Ascending aorta (tissue), 2 donors: Measurements from ENCODE around the gene PEAK1. TPM values are rescaled to one million over a fixed set of nuclear protein-coding genes. Genes with fewer than 3 reads are reported as not detected.

ENCODE experiments used
- DNase-seq, 2 donors: peaks; one replicate each; pipeline ENCODE4 v3.0.0-alpha.2; 2019; ENCODE audit warnings: low spot score in 2 of 2
- H3K27ac ChIP-seq, 2 donors: fragments of 200-600 bp; sonication (generic); one replicate each; pipeline ENCODE4 v1.5.1; 2016 to 2017; ENCODE audit warnings: mild to moderate bottlenecking in 1 of 2
- H3K27me3 ChIP-seq: fragments of 200-600 bp; sonication (generic); one replicate; pipeline ENCODE4 v1.5.1; 2017
- H3K36me3 ChIP-seq, 2 donors: fragments of 200-600 bp; sonication (generic); one replicate each; pipeline ENCODE4 v1.5.1; 2016
- H3K4me1 ChIP-seq, 2 donors: fragments of 200-600 bp; sonication (generic); one replicate each; pipeline ENCODE4 v1.5.1; 2016 to 2017; ENCODE audit warnings: mild to moderate bottlenecking in 1 of 2
- H3K4me3 ChIP-seq, 2 donors: fragments of 200-600 bp; sonication (generic); one replicate each; pipeline ENCODE4 v1.5.1; 2016 to 2017; ENCODE audit warnings: mild to moderate bottlenecking in 1 of 2
- H3K9me3 ChIP-seq, 2 donors: fragments of 200-600 bp; sonication (generic); one replicate each; pipeline ENCODE4 v1.5.1; 2016
- CTCF ChIP-seq, 3 experiments: fragments of 200-600 bp in 2 of 3; fragments of 450-650 bp in 1 of 3; sonication (generic) in 2 of 3; IDR thresholded peaks; one replicate each; pipeline ENCODE4 v1.5.1; 2016 to 2019; ENCODE audit warnings: antibody characterized with exemption in 3 of 3, mild to moderate bottlenecking in 1 of 3, moderate library complexity in 1 of 3
- intact Hi-C: fragments of 100-400 bp; cut with DNase I; formaldehyde crosslinking; loops from one replicate; pipeline ENCODE4 v1.15.1; 2023
- total RNA-seq: library from RNA; depleted of rRNA; stranded (reverse); fragments of >200 nt; gene quantifications from one replicate; pipeline ENCODE4 v1.1.0, GENCODE V29; 2016

PEAK1 gene
- total RNA-seq, 1 donor from 2014 or later = 53.7 TPM

- no peak overlapping the region for H3K27ac ChIP-seq
- intact Hi-C loops = no loop called here
- no peak overlapping the region for H3K4me3 ChIP-seq
- no peak for DNase-seq
- peaks cover 0 to 12% of the 10 kb centered on the region in 2 donors for H3K4me1 ChIP-seq
- peaks cover 12 to 16% of the 10 kb centered on the region in 2 donors for H3K36me3 ChIP-seq
- H3K27me3 ChIP-seq = no peaks in the 10 kb centered on the region
- no peak for TF ChIP-seq CTCF (IDR thresholded peaks at IDR 0.05)
- H3K9me3 ChIP-seq = no peaks in the 10 kb centered on the region
Observed at GRCh38 chr15:77461486-77461885, 41.6 kb upstream of the PEAK1 start.

GRCh38 chr15:77459031-77459430 lies 39.1 kb upstream of the PEAK1 start:
- Histone ChIP-seq H3K27ac (no peak overlapping the region), H3K9me3 (no peaks in the 10 kb centered on the region), H3K27me3 (no peaks in the 10 kb centered on the region), H3K4me3 (no peak overlapping the region), H3K36me3 (no peaks in the 10 kb centered on the region), H3K4me1 (peaks cover 0 to 27% of the 10 kb centered on the region in 2 donors)
- no peak for TF ChIP-seq CTCF (IDR thresholded peaks at IDR 0.05)
- intact Hi-C loops = loop anchor here (5.0 kb wide), 1 partner anchor 38 kb away; no protein-coding TSS in a partner anchor
- no peak for DNase-seq

- Histone ChIP-seq H3K27ac (no peak overlapping the region), H3K4me3 (no peak overlapping the region), H3K27me3 (no peaks in the 10 kb centered on the region), H3K36me3 (no peaks in the 10 kb centered on the region), H3K4me1 (peaks cover 0 to 27% of the 10 kb centered on the region in 2 donors), H3K9me3 (no peaks in the 10 kb centered on the region)
- no peak for TF ChIP-seq CTCF (IDR thresholded peaks at IDR 0.05)
- intact Hi-C loops = loop anchor here (5.0 kb wide), 1 partner anchor 39 kb away; no protein-coding TSS in a partner anchor
- DNase-seq = no peak
Observed at GRCh38 chr15:77457905-77458265, 38.0 kb upstream of the PEAK1 start.

GRCh38 chr15:77457191-77457904 lies 37.4 kb upstream of the PEAK1 start:
- Histone ChIP-seq H3K4me1 (peaks cover 0 to 27% of the 10 kb centered on the region in 2 donors), H3K9me3 (no peaks in the 10 kb centered on the region), H3K36me3 (no peaks in the 10 kb centered on the region), H3K4me3 (no peak overlapping the region), H3K27ac (peak overlapping the region; percentile 14 to 77), H3K27me3 (no peaks in the 10 kb centered on the region)
- no peak for DNase-seq
- intact Hi-C loops = loop anchor here (5.0 kb wide), 1 partner anchor 40 kb away; no protein-coding TSS in a partner anchor
- no peak for TF ChIP-seq CTCF (IDR thresholded peaks at IDR 0.05)

GRCh38 chr15:77456746-77457145 lies 36.8 kb upstream of the PEAK1 start:
- Histone ChIP-seq H3K36me3 (no peaks in the 10 kb centered on the region), H3K4me1 (peaks cover 0 to 27% of the 10 kb centered on the region in 2 donors), H3K9me3 (no peaks in the 10 kb centered on the region), H3K27ac (peak overlapping the region; percentile 68 to 77), H3K4me3 (no peak overlapping the region), H3K27me3 (no peaks in the 10 kb centered on the region)
- intact Hi-C loops = loop anchor here (5.0 kb wide), 1 partner anchor 41 kb away; no protein-coding TSS in a partner anchor
- no peak for DNase-seq
- TF ChIP-seq CTCF (IDR thresholded peaks at IDR 0.05) = no peak
